ENCODE data around the gene GNS.

- TF ChIP-seq PHF8 (IDR thresholded peaks at IDR 0.05; ENCODE audit: borderline replicate concordance, low read depth) (no peak), CTCF (IDR thresholded peaks at IDR 0.05) (no peak), JUN (IDR thresholded peaks at IDR 0.05) (no peak), ZC3H11A (IDR thresholded peaks at IDR 0.05) (no peak), POLR2A (IDR thresholded peaks at IDR 0.05; ENCODE audit: low read length) (no peak), POLR2AphosphoS2 (conservative IDR thresholded peaks at IDR 0.05; ENCODE audit: low read length) (no peak), JUNB (IDR thresholded peaks at IDR 0.05) (no peak), REST (IDR thresholded peaks at IDR 0.05) (no peak), BCL3 (IDR thresholded peaks at IDR 0.05) (no peak), CHD2 (IDR thresholded peaks at IDR 0.05; ENCODE audit: low read length, partially characterized antibody) (no peak), SMC3 (IDR thresholded peaks at IDR 0.05) (no peak), EP300 (IDR thresholded peaks at IDR 0.05) (no peak)
Measured at GRCh38 chr12:64707926-64708325, 51.3 kb downstream of the GNS start.

Data from A549 (cell line).